Heart left ventricle (tissue), 16 donors: ENCODE data around the gene GPC6. TPM values are rescaled to one million over a fixed set of nuclear protein-coding genes. Genes with fewer than 3 reads are reported as not detected.

Source experiments
- ATAC-seq, 4 donors: fragments of 200-7000 bp; cut with Tn5 transposase; one replicate each; pipeline ENCODE4 v1.9.1; 2020 to 2022; ENCODE audit warnings: moderate library complexity in 4 of 4, mild to moderate bottlenecking in 3 of 4, moderate number of reproducible peaks in 1 of 4
- DNase-seq, 5 donors: peaks; one replicate each; pipeline ENCODE4 v3.0.0-alpha.2; 2020
- H3K27ac ChIP-seq, 12 donors: fragments of 200-600 bp; sonication (generic) in 4 of 12; one replicate each; pipeline versions ENCODE4 v1.5.0 to v1.8.0; 2016 to 2022; ENCODE audit warnings: mild to moderate bottlenecking in 2 of 12
- H3K27me3 ChIP-seq, 9 donors: fragments of 200-600 bp; sonication (generic) in 2 of 9; one replicate each; pipeline versions ENCODE4 v1.5.1 to v1.8.0; 2016 to 2022; ENCODE audit warnings: mild to moderate bottlenecking in 3 of 9
- H3K36me3 ChIP-seq, 9 donors: fragments of 200-600 bp; sonication (generic) in 2 of 9; one replicate each; pipeline versions ENCODE4 v1.5.0 to v1.8.0; 2018 to 2022; ENCODE audit warnings: mild to moderate bottlenecking in 2 of 9
- H3K4me1 ChIP-seq, 12 donors: fragments of 200-600 bp; sonication (generic) in 4 of 12; one replicate each; pipeline versions ENCODE4 v1.5.0 to v1.8.0; 2016 to 2022; ENCODE audit warnings: mild to moderate bottlenecking in 3 of 12
- H3K4me3 ChIP-seq, 12 donors: fragments of 200-600 bp; sonication (generic) in 4 of 12; one replicate each; pipeline versions ENCODE4 v1.5.0 to v1.8.0; 2017 to 2022; ENCODE audit warnings: mild to moderate bottlenecking in 9 of 12, moderate library complexity in 4 of 12
- H3K9me3 ChIP-seq, 12 donors: fragments of 200-600 bp; sonication (generic) in 4 of 12; one replicate each; pipeline versions ENCODE4 v1.5.0 to v1.8.0; 2016 to 2022; ENCODE audit warnings: mild to moderate bottlenecking in 1 of 12
- POLR2A ChIP-seq, 2 donors: fragments of 450-650 bp; IDR thresholded peaks; one replicate each; pipeline ENCODE4 v1.6.1; 2017; ENCODE audit warnings: antibody characterized with exemption in 2 of 2, mild to moderate bottlenecking in 2 of 2, moderate library complexity in 2 of 2
- WGBS, 4 donors: extraction: QIAGEN DNeasy Blood & Tissue Kit in 2 of 4; methylation state at CpG; one replicate each; pipeline versions ENCODE4 v1.1.5 to v1.1.7; 2013 to 2018; 5-methylcytosine and 5-hydroxymethylcytosine counted together
- intact Hi-C, 10 donors: fragments of 100-400 bp; cut with DNase I; formaldehyde crosslinking; loops; one replicate each; pipeline versions ENCODE4 v1.11.1 to v1.14.2; 2022
- polyA plus RNA-seq, 2 donors: library from polyadenylated mRNA; stranded (reverse); fragments of 200-250 nt; gene quantifications; one replicate each; pipeline ENCODE4 v1.2.3, GENCODE V29; 2013
- total RNA-seq, 9 donors: library from RNA; depleted of rRNA in 2 of 9; stranded (reverse); fragments of >200 nt in 2 of 9; fragmentation: NEBNext Ultra II Directional in 3 of 9; extraction: Animal tissue kit (Norgen Biotek cat#: 25700) in 3 of 9; gene quantifications; one replicate each; pipeline versions ENCODE4 v1.1.0 to v1.2.4, GENCODE V29; 2016 to 2023
- TF ChIP-seq, protein P1 (sequence below), 12 donors: fragments of 200-600 bp; sonication (generic) in 4 of 12; IDR thresholded peaks; one replicate each; pipeline versions ENCODE4 v1.5.0 to v1.8.0; 2018 to 2022; ENCODE audit warnings: antibody characterized with exemption in 12 of 12, mild to moderate bottlenecking in 5 of 12
- donor health status: ischemic (EF 13 %, LVEDD 7.1; RV severe dilation, severe dysfunction).
- donor health status: healthy with polysubstance abuse.
- donor health status: DM: no; HTN: yes; CAD: no.
- donor health status: DM: no; HTN: no; CAD: no.
- donor health status: ischemic (EF 25% LVEDD 6.9; RV normal size, moderate dysfunction).
- donor health status: ischemic (EF 25% LVEDD 5.7; RV mildly dilated, moderate dysfunction).
- donor health status: healthy.
- donor health status: DM: yes; HTN: yes; CAD: no.
- donor health status: ischemic (EF 35%, LVEDD 5.7; RV mildly dilated, moderate dysfunction).
- donor health status: nonischemic (EF 11% LVEDD 7.7; RV severe dilation, severe dysfunction).
- donor health status: DM: yes; HTN: yes; CAD: no.
- donor health status: PGD.
- donor health status: ischemic (EF 29% LVEDD 5.4; RV normal size, mild dysfunction).
- donor health status: nonischemic (EF 23%, LVEDD 6.1; RV moderate dilation, normal function).

The GPC6 gene
- total and polyA plus RNA-seq, 11 donors, result 0.08 to 6.2 (median 2.0) TPM

DNA sequence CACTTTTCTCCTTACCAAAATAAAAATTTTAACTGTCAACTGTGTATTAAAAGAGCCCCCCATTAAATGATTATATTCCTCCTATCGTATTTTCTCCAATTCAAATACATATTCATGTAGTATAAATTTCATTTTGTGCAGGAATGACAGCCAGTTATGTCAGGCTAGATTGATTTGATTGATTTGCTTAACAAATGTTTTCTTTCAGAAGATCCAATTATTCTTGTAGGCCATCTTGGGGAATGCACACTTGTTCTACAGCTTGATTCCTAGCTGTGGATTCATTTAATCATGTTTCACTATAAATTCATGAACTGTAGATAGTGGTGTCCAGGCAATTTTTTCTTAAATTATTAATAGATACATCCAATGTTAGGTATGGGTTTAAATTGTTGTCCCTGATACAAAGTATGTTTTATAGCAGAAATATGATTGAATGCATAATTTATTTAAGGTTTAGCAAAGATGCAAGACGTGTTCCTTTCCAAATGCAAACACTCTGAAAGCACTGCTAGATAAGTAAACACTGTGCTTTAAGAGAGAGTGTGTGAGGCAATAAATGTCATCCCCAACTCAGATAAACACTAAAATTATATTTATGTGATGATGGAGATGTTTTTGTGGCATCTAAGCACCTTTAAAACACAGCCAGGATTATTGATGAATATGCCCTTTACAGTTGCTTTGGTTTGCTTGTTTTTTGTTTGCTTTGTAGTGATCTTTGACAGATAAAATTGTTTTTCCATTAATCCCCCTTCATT, 721.7 kb downstream of the GPC6 start:
- no peak overlapping the region for H3K4me3 ChIP-seq
- 75 to 81% (median 80%) methylated on average over 2 of the region's 2 CpGs for WGBS, 4 donors
- intact Hi-C loops, result loop anchor here in 1 of 10 donors (10.0 kb wide), 1 partner anchor 1234 kb away; no protein-coding TSS in a partner anchor
- no peaks in the 10 kb centered on the region for H3K9me3 ChIP-seq
- no peak overlapping the region for H3K27ac ChIP-seq
- DNase-seq (no peak), ATAC-seq (no peak)
- TF ChIP-seq, protein P1, sequence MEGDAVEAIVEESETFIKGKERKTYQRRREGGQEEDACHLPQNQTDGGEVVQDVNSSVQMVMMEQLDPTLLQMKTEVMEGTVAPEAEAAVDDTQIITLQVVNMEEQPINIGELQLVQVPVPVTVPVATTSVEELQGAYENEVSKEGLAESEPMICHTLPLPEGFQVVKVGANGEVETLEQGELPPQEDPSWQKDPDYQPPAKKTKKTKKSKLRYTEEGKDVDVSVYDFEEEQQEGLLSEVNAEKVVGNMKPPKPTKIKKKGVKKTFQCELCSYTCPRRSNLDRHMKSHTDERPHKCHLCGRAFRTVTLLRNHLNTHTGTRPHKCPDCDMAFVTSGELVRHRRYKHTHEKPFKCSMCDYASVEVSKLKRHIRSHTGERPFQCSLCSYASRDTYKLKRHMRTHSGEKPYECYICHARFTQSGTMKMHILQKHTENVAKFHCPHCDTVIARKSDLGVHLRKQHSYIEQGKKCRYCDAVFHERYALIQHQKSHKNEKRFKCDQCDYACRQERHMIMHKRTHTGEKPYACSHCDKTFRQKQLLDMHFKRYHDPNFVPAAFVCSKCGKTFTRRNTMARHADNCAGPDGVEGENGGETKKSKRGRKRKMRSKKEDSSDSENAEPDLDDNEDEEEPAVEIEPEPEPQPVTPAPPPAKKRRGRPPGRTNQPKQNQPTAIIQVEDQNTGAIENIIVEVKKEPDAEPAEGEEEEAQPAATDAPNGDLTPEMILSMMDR (IDR thresholded peaks at IDR 0.05), result no peak
- H3K27me3 ChIP-seq, result no peaks in the 10 kb centered on the region
- H3K36me3 ChIP-seq, result no peaks in the 10 kb centered on the region
- H3K4me1 ChIP-seq, result no peaks in the 10 kb centered on the region

DNA sequence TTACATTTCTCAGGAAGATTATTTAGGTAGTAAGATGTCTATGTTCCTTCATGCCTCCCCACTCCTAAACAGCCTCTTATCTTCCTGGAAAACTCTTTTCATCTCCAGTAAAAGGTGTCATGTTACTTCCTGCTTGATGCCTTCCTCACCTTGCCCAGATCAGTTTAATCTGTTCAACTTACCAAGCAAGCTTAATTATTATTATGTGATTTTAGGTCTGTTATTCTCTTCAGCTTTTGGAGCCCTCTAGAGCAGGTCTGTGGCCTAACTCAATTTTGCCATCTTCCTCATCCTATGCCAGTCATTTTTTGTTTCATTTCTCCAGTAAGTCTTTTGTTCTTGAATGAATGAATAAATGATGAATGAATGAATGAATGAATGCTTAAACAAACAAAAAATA, 724.5 kb downstream of the GPC6 start:
- Histone ChIP-seq H3K4me1 (no peaks in the 10 kb centered on the region), H3K36me3 (no peaks in the 10 kb centered on the region), H3K4me3 (no peak overlapping the region), H3K9me3 (no peaks in the 10 kb centered on the region), H3K27me3 (no peaks in the 10 kb centered on the region), H3K27ac (no peak overlapping the region)
- ATAC-seq, result no peak
- intact Hi-C loops, result no loop called here
- TF ChIP-seq POLR2A (IDR thresholded peaks at IDR 0.05), result no peak
- TF ChIP-seq, protein P1 (IDR thresholded peaks at IDR 0.05), result peak in 4 of 12 donors; percentile 12 to 34 (median 23)
- no peak for DNase-seq

DNA sequence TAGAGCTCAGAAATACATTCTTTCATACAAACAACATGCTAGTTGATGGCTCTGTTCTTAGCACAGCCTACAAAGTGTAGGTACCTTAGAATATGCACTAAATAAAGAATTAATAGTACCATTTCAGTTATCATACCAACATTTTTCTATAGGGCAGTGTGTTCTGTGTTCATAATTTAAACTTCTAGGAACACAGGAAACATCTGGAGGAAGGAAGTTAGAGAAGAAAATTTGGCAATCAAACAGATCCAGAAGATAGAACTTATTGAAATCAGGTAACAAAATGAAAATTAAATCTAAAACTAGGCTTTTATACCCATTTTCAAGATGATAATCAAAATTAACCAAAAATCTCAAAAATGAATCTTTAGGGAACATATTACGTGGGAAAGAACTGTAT, 725.3 kb downstream of the GPC6 start:
- no peaks in the 10 kb centered on the region for H3K36me3 ChIP-seq
- no peak overlapping the region for H3K4me3 ChIP-seq
- DNase-seq (no peak), ATAC-seq (no peak)
- 85 to 95% (median 89%) methylated on average over 1 of the region's 1 CpG for WGBS, 4 donors
- TF ChIP-seq POLR2A (IDR thresholded peaks at IDR 0.05), result no peak
- TF ChIP-seq, protein P1 (IDR thresholded peaks at IDR 0.05), result no peak
- H3K27me3 ChIP-seq, result no peaks in the 10 kb centered on the region
- H3K27ac ChIP-seq, result no peak overlapping the region
- intact Hi-C loops, result no loop called here
- H3K4me1 ChIP-seq, result no peaks in the 10 kb centered on the region
- no peaks in the 10 kb centered on the region for H3K9me3 ChIP-seq

DNA sequence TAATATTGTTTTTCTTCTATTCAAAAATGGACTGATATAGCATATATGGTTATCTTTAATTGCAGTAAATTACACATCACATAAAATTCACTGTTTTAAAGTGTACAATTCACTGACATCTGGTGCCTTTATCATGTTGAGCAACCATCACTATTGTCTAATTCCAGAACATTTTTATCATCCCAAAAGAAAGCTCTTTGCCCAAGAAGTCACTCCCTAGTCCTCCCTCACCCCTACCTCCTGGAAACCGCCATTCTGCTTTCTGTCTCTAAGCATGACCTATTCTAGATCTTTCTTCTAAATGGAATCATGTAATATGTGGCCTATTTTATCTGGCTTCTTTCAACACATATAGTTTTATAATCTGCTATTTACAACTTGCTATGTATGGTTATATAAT, 727.2 kb downstream of the GPC6 start:
- Histone ChIP-seq H3K9me3 (peaks cover 0 to 13% (median 0%) of the 10 kb centered on the region in 12 donors), H3K27me3 (no peaks in the 10 kb centered on the region), H3K36me3 (no peaks in the 10 kb centered on the region), H3K27ac (no peak overlapping the region), H3K4me3 (no peak overlapping the region), H3K4me1 (no peaks in the 10 kb centered on the region)
- intact Hi-C loops, result no loop called here
- ATAC-seq (no peak), DNase-seq (no peak)
- TF ChIP-seq POLR2A (IDR thresholded peaks at IDR 0.05), result no peak
- TF ChIP-seq, protein P1 (IDR thresholded peaks at IDR 0.05), result no peak
- 80 to 96% (median 88%) methylated on average over 1 of the region's 1 CpG for WGBS, 4 donors
